Neural crest cell (in vitro differentiated cells): ENCODE measurements around the gene KHDC3L. TPM values are rescaled to one million over a fixed set of nuclear protein-coding genes. Genes with fewer than 3 reads are reported as not detected.
"Not testable (repeated sequence)": the region's sequence is repeated elsewhere in the genome, so short reads cannot be mapped to it uniquely, and the experiment has no call there.

ENCODE experiments used
- DNase-seq: peaks from one replicate; pipeline ENCODE4 v3.0.0; 2021; ENCODE audit warnings: low read depth, mixed read lengths, low spot score
- H3K27ac Mint-ChIP-seq: one replicate; pipeline ENCODE4 v1.8.0; 2021; ENCODE audit warnings: mild to moderate bottlenecking, mixed read lengths; ENCODE audit not compliant: unreplicated experiment
- H3K27me3 Mint-ChIP-seq: 2 replicates; pipeline ENCODE4 v1.8.0; 2021; ENCODE audit warnings: low read depth, mild to moderate bottlenecking, mixed read lengths
- H3K36me3 Mint-ChIP-seq: 2 replicates; pipeline ENCODE4 v1.8.0; 2021; ENCODE audit warnings: low read depth, mild to moderate bottlenecking, mixed read lengths
- H3K4me1 Mint-ChIP-seq: 2 replicates; pipeline ENCODE4 v1.8.0; 2021; ENCODE audit warnings: mixed read lengths
- H3K4me3 Mint-ChIP-seq: one replicate; pipeline ENCODE4 v1.8.0; 2021; ENCODE audit warnings: mild to moderate bottlenecking, mixed read lengths
- H3K9me3 Mint-ChIP-seq: 2 replicates; pipeline ENCODE4 v1.8.0; 2021; ENCODE audit warnings: mixed read lengths
- CTCF ChIP-seq: fragments of 200-600 bp; sonication (generic); conservative IDR thresholded peaks from 2 replicates; pipeline ENCODE4 v1.5.0; 2021; ENCODE audit warnings: antibody characterized with exemption, mild to moderate bottlenecking
- total RNA-seq: library from RNA; stranded (reverse); gene quantifications from 2 replicates; pipeline ENCODE4 v1.2.1, GENCODE V29; 2021

Gene KHDC3L
- total RNA-seq, 1 donor from 2014 or later, result not detected

DNA sequence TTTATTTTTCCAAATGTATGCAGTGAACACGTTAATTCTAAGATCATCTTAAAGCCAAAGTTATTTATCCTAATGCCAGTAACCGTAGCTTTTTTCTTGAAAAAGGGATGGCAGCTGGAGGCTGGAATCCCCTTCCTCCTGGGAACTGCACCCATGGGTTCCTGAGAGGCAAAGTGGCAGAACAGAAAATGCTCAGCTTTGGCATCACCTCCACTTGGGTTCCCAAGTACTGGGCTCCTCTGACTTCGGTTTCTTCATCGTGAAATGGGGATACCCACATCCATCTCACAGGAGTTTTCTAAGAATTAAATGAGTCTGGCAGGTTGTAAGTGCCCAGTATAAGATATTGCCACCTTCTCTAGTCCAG is 26.0 kb downstream of the KHDC3L start:
- TF ChIP-seq CTCF, result no peak
- peaks cover 26% of the 10 kb centered on the region for H3K27me3 Mint-ChIP-seq
- no peak overlapping the region for H3K27ac Mint-ChIP-seq
- peaks cover 10% of the 10 kb centered on the region for H3K4me1 Mint-ChIP-seq
- no peaks in the 10 kb centered on the region for H3K36me3 Mint-ChIP-seq
- H3K4me3 Mint-ChIP-seq, result peak overlapping the region; percentile 86
- DNase-seq, result no peak
- H3K9me3 Mint-ChIP-seq, result no peaks in the 10 kb centered on the region

DNA sequence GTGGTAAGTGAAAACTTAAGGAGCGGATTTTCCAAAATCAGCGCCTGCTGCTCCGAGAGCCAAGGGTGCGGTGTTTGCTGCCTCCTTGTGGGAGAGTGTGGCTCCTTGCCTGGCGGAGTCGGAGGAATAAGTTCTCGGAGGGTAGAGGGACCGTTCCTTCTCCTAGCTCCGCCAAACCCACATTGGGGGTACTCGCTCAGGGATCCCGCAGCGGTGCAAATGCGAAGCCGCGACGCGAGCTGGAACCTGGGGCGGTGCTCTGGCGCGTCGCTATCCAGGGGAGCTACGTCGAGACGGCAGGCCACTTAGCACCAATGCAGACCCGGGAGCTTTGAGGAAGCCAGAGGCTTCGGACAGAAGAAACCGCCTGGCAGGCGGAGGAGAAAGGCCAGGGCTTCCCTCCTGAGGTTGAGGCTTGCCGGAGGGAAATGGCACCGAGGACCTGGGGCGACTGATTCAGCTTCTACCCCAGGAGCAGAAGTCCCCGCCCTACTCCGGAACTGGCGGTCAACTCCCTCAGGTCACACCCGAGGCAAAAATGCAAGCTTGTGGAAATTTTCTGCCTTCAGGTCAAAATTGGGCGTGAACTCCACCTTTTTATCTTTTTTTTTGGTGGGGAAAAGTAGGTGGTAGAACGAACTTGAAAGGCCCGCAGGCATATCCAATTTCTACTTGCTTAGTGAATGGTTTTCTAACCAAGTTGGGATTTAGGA is 26.5 kb downstream of the KHDC3L start:
- peaks cover 26% of the 10 kb centered on the region for H3K27me3 Mint-ChIP-seq
- peaks cover 10% of the 10 kb centered on the region for H3K4me1 Mint-ChIP-seq
- H3K4me3 Mint-ChIP-seq, result peak overlapping the region; percentile 86
- no peaks in the 10 kb centered on the region for H3K9me3 Mint-ChIP-seq
- H3K36me3 Mint-ChIP-seq, result no peaks in the 10 kb centered on the region
- peak; percentile 57 for DNase-seq
- peak; percentile 65 for TF ChIP-seq CTCF
- H3K27ac Mint-ChIP-seq, result no peak overlapping the region

DNA sequence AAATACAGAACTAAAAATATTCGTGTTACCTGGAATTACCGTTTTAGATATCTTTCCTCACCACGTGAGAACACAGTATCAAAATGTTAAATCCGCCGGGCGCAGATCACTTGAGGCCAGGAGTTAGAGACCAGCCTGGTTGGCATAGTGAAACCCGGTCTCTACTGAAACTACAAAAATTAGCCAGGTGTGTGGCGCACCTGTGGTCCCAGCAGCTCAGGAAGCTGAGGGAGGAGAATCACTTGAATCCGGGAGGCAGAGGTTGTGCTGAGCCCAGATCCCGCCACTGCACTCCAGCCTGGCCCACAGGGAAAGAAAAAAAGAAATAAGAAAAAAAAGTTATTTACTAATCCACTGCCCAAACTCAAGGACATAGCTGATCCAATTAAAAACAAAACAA is 27.4 kb downstream of the KHDC3L start:
- DNase-seq, result no peak
- Mint-ChIP-seq H3K27ac (no peak overlapping the region), H3K9me3 (no peaks in the 10 kb centered on the region), H3K36me3 (no peaks in the 10 kb centered on the region), H3K4me1 (peaks cover 10% of the 10 kb centered on the region), H3K4me3 (no peak overlapping the region), H3K27me3 (peaks cover 26% of the 10 kb centered on the region)
- no peak for TF ChIP-seq CTCF

DNA sequence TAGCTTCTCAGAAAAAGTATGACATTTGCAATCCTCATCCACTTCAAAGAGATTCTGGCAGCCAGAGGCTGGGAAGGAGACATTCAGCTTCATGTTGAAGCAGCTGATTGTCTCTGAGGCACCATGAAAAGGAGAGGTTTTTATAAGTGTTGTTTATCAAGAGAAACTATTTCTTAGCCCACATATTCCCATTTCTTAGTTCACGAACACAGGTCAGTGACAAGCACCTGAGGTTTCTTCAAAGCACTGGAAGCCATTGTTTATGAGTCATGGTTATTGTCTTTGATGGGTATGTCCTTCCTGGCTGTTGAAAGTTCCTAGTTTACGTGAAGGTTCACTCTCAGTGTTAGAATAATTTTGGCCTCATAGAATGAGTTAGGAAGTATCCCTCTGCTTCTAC is 29.2 kb downstream of the KHDC3L start:
- DNase-seq, result no peak
- Mint-ChIP-seq H3K27ac (no peak overlapping the region), H3K36me3 (no peaks in the 10 kb centered on the region), H3K9me3 (no peaks in the 10 kb centered on the region), H3K27me3 (peaks cover 26% of the 10 kb centered on the region), H3K4me3 (no peak overlapping the region), H3K4me1 (peaks cover 10% of the 10 kb centered on the region)
- no peak for TF ChIP-seq CTCF

GRCh38 chr6:73392188-73392587 is 29.7 kb downstream of the KHDC3L start:
- H3K36me3 Mint-ChIP-seq, H3K4me3 Mint-ChIP-seq, H3K27ac Mint-ChIP-seq, H3K9me3 Mint-ChIP-seq, DNase-seq: not testable (repeated sequence)
- H3K27me3 Mint-ChIP-seq, result peaks cover 26% of the 10 kb centered on the region
- peaks cover 10% of the 10 kb centered on the region for H3K4me1 Mint-ChIP-seq

DNA sequence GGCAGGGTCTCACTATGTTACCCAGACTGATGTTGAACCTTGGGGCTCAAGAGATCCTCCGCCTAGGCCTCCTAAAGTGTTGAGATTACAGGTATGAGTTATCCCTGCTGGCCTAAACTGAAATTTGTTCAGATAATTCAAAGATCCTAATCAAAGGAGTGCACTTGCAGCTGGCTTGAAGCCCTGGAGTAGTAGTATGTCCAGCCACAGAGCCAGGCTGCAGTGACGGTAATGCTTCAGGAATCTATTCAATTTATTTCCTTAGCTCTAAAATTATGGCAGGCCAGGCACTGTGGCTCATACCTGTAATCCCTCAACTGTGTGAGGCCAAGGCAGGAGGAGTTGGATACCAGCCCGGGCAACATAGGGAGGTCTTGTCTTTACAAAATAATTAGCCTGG is 30.8 kb downstream of the KHDC3L start:
- Mint-ChIP-seq H3K4me1 (peaks cover 10% of the 10 kb centered on the region), H3K27me3 (peaks cover 20% of the 10 kb centered on the region), H3K27ac (no peak overlapping the region), H3K36me3 (no peaks in the 10 kb centered on the region), H3K9me3 (no peaks in the 10 kb centered on the region), H3K4me3 (no peak overlapping the region)
- no peak for TF ChIP-seq CTCF
- DNase-seq, result no peak
